Loucy (cell line): ENCODE data around the gene TSSC4.
A peak's percentile ranks its signal among the peaks of the same experiment; 100 is the strongest.

Experiments used
- CTCF ChIP-seq: fragments of 200-600 bp; sonication (generic); conservative IDR thresholded peaks from 2 replicates; pipeline ENCODE4 v1.5.1; 2014; ENCODE audit warnings: mild to moderate bottlenecking, antibody characterized with exemption, low read length
- EZH2phosphoT487 ChIP-seq: fragments of 200-600 bp; IDR thresholded peaks from 2 replicates; pipeline ENCODE4 v1.6.1; 2018; ENCODE audit warnings: antibody characterized with exemption, mild to moderate bottlenecking, moderate library complexity, borderline replicate concordance

GRCh38 chr11:2375964-2376551 is 24.5 kb upstream of the TSSC4 start:
- TF ChIP-seq CTCF: 0 out of 2 replicates have a peak, but pooled peaks have one; percentile 0
- TF ChIP-seq EZH2phosphoT487: no peak
